H4 (cell line): ENCODE results near the gene NEDD4L. TPM values are rescaled to one million over a fixed set of nuclear protein-coding genes. Genes with fewer than 3 reads are reported as not detected.

Source experiments
- DNase-seq: peaks from one replicate; pipeline ENCODE4 v3.0.0-alpha.2; 2015; ENCODE audit warnings: low spot score
- total RNA-seq: library from RNA; depleted of rRNA; stranded (reverse); fragments of >200 nt; shearing (Covaris generic); gene quantifications from 2 replicates; pipeline ENCODE4 v1.2.3, GENCODE V29; 2014

The NEDD4L gene
- total RNA-seq, 1 experiment from 2014 or later: 20.4 TPM

- DNase-seq: no peak
These were observed 190.3 kb downstream of the NEDD4L start for GRCh38 chr18:58234359-58234741.

GRCh38 chr18:58235001-58235436 is 191.0 kb downstream of the NEDD4L start:
- DNase-seq: no peak

GRCh38 chr18:58239879-58240278 is 195.9 kb downstream of the NEDD4L start:
- DNase-seq: no peak

GRCh38 chr18:58241026-58241679 is 197.1 kb downstream of the NEDD4L start:
- no peak for DNase-seq

- DNase-seq: no peak
These were observed 197.9 kb downstream of the NEDD4L start for GRCh38 chr18:58241877-58242276.

GRCh38 chr18:58242435-58242834 is 198.4 kb downstream of the NEDD4L start:
- DNase-seq: no peak

GRCh38 chr18:58242968-58243367 is 198.9 kb downstream of the NEDD4L start:
- DNase-seq: no peak

GRCh38 chr18:58243401-58243800 is 199.4 kb downstream of the NEDD4L start:
- no peak for DNase-seq

- DNase-seq: no peak
These were observed 203.4 kb downstream of the NEDD4L start for GRCh38 chr18:58247363-58247834.

- DNase-seq: no peak
These were observed 205.7 kb downstream of the NEDD4L start for GRCh38 chr18:58249712-58250111.

GRCh38 chr18:58251416-58251815 is 207.4 kb downstream of the NEDD4L start:
- DNase-seq: no peak

GRCh38 chr18:58252166-58252565 is 208.1 kb downstream of the NEDD4L start:
- no peak for DNase-seq

- no peak for DNase-seq
These were observed 209.3 kb downstream of the NEDD4L start for GRCh38 chr18:58253318-58253717.

- no peak for DNase-seq
These were observed 209.8 kb downstream of the NEDD4L start for GRCh38 chr18:58253871-58254270.

- no peak for DNase-seq
These were observed 211.0 kb downstream of the NEDD4L start for GRCh38 chr18:58254873-58255511.

GRCh38 chr18:58255701-58256311 is 211.8 kb downstream of the NEDD4L start:
- DNase-seq: no peak

GRCh38 chr18:58256316-58257080 is 212.5 kb downstream of the NEDD4L start:
- no peak for DNase-seq

- no peak for DNase-seq
These were observed 213.4 kb downstream of the NEDD4L start for GRCh38 chr18:58257461-58257860.

- DNase-seq: no peak
These were observed 214.8 kb downstream of the NEDD4L start for GRCh38 chr18:58258692-58259342.

GRCh38 chr18:58263055-58263957 is 219.3 kb downstream of the NEDD4L start:
- DNase-seq: no peak

GRCh38 chr18:58264075-58264474 is 220.0 kb downstream of the NEDD4L start:
- DNase-seq: no peak
